B cell (primary cell): ENCODE results near the gene TMEM131. TPM values are rescaled to one million over a fixed set of nuclear protein-coding genes. Genes with fewer than 3 reads are reported as not detected.

ENCODE experiments used
- ATAC-seq: fragments of 200-7000 bp; cut with Tn5 transposase; one replicate; pipeline ENCODE4 v1.10.0; 2021; ENCODE audit warnings: low read depth, mild to moderate bottlenecking, moderate number of reproducible peaks, moderate library complexity
- CTCF ChIA-PET: fragments of 350-600 bp; sonication (Branson Sonifier 250); formaldehyde crosslinking; loops from one replicate; lab custom pipeline; 2021; ENCODE audit warnings: antibody characterized with exemption, inconsistent platforms; lab: Charles Lee
- POLR2A ChIA-PET: fragments of 350-600 bp; sonication (Branson Sonifier 250); formaldehyde crosslinking; loops from one replicate; lab custom pipeline; 2021; ENCODE audit warnings: antibody characterized with exemption; lab: Charles Lee
- DNase-seq: peaks from one replicate; pipeline ENCODE4 v3.0.0; 2013
- H2AFZ ChIP-seq: 2 replicates; pipeline ENCODE4 v1.6.1; 2012; ENCODE audit warnings: mild to moderate bottlenecking, low read depth, low read length; ENCODE audit not compliant: insufficient read depth, poor library complexity, severe bottlenecking
- H3K27ac ChIP-seq, 2 donors: 1 replicate in 1 of 2; 2 replicates in 1 of 2; pipeline ENCODE4 v1.5.1; 2012 to 2013; ENCODE audit warnings: low read length in 2 of 2, mild to moderate bottlenecking in 2 of 2, moderate library complexity in 1 of 2
- H3K27me3 ChIP-seq, 4 experiments: fragments of 200-600 bp in 1 of 4; sonication (generic) in 1 of 4; replicated peaks in 1 of 4; 1 replicate in 2 of 4; 2 replicates in 2 of 4; pipeline versions ENCODE4 v1.6.1 to v1.7.0; 2013 to 2016; ENCODE audit warnings: low read length in 3 of 4, mild to moderate bottlenecking in 2 of 4, mixed read lengths in 1 of 4, moderate library complexity in 1 of 4; ENCODE audit not compliant: insufficient read depth in 4 of 4, control insufficient read depth in 3 of 4; ENCODE audit errors: control extremely low read depth in 1 of 4
- H3K36me3 ChIP-seq, 2 experiments: replicated peaks in 1 of 2; 1 replicate in 1 of 2; 2 replicates in 1 of 2; pipeline versions ENCODE4 v1.6.1 to v1.7.1; 2013; ENCODE audit warnings: low read length in 1 of 2; ENCODE audit not compliant: insufficient read depth in 2 of 2, control insufficient read depth in 1 of 2; ENCODE audit errors: control extremely low read depth in 1 of 2, extremely low read depth in 1 of 2
- H3K4me1 ChIP-seq, 2 donors: fragments of 200-600 bp in 1 of 2; sonication (generic) in 1 of 2; 1 replicate in 1 of 2; 2 replicates in 1 of 2; pipeline versions ENCODE4 v1.5.1 to v1.6.1; 2013 to 2017; ENCODE audit warnings: low read length in 2 of 2; ENCODE audit not compliant: control insufficient read depth in 2 of 2, insufficient read depth in 2 of 2
- H3K4me2 ChIP-seq: replicated peaks from 2 replicates; pipeline ENCODE3; 2012; ENCODE audit warnings: mild to moderate bottlenecking, low read depth, low read length; ENCODE audit not compliant: poor library complexity, severe bottlenecking
- H3K4me3 ChIP-seq, 5 experiments: fragments of 200-600 bp in 1 of 5; sonication (generic) in 1 of 5; 1 replicate in 3 of 5; 2 replicates in 2 of 5; pipeline versions ENCODE4 v1.5.1 to v1.7.0; 2011 to 2016; ENCODE audit warnings: low read length in 4 of 5, mild to moderate bottlenecking in 4 of 5, low read depth in 2 of 5, control low read depth in 1 of 5, moderate library complexity in 1 of 5; ENCODE audit not compliant: insufficient read depth in 1 of 5; ENCODE audit errors: control extremely low read depth in 1 of 5, extremely low read depth in 1 of 5
- H3K79me2 ChIP-seq: fragments of 200-600 bp; sonication (generic); one replicate; pipeline ENCODE4 v1.6.0; 2016; ENCODE audit warnings: low read length; ENCODE audit not compliant: control insufficient read depth, insufficient read depth
- H3K9ac ChIP-seq: fragments of 200-600 bp; sonication (generic); 2 replicates; pipeline ENCODE4 v1.6.1; 2017; ENCODE audit warnings: mild to moderate bottlenecking, low read length, moderate library complexity
- H3K9me3 ChIP-seq, 3 donors: one replicate each; pipeline versions ENCODE4 v1.6.1 to v1.7.1; 2013; ENCODE audit warnings: low read length in 2 of 3; ENCODE audit not compliant: control insufficient read depth in 2 of 3, insufficient read depth in 1 of 3; ENCODE audit errors: control extremely low read depth in 1 of 3
- H4K20me1 ChIP-seq: 2 replicates; pipeline ENCODE4 v1.6.0; 2012; ENCODE audit warnings: mild to moderate bottlenecking, low read length; ENCODE audit not compliant: insufficient read depth, control insufficient read depth, poor library complexity, severe bottlenecking
- H3K27ac Mint-ChIP-seq: one replicate; pipeline ENCODE4 v1.8.0; 2021; ENCODE audit warnings: mixed read lengths
- H3K27me3 Mint-ChIP-seq: one replicate; pipeline ENCODE4 v1.8.0; 2021; ENCODE audit warnings: mixed read lengths
- H3K4me1 Mint-ChIP-seq: one replicate; pipeline ENCODE4 v1.8.0; 2021; ENCODE audit warnings: mixed read lengths
- H3K4me3 Mint-ChIP-seq: one replicate; pipeline ENCODE4 v1.8.0; 2021; ENCODE audit warnings: mixed read lengths
- H3K9me3 Mint-ChIP-seq: one replicate; pipeline ENCODE4 v1.8.0; 2022; ENCODE audit warnings: mixed read lengths; ENCODE audit not compliant: insufficient read depth
- CTCF ChIP-seq: fragments of 200-600 bp; IDR thresholded peaks from one replicate; pipeline ENCODE4 v1.8.0; 2022; ENCODE audit warnings: antibody characterized with exemption, mild to moderate bottlenecking
- EZH2 ChIP-seq: IDR thresholded peaks from 2 replicates; pipeline ENCODE4 v1.6.1; 2012; ENCODE audit warnings: borderline replicate concordance, low read depth, mild to moderate bottlenecking, moderate library complexity, low read length; ENCODE audit not compliant: insufficient read depth, poor library complexity, severe bottlenecking
- WGBS: methylation state at CpG from one replicate; pipeline ENCODE4 v1.1.5; 2013; ENCODE audit warnings: missing lambda C conversion rate; ENCODE audit not compliant: insufficient coverage; 5-methylcytosine and 5-hydroxymethylcytosine counted together
- intact Hi-C: fragments of 100-400 bp; cut with micrococcal nuclease; formaldehyde crosslinking; loops from one replicate; pipeline ENCODE4 v1.10.0; 2022
- polyA plus RNA-seq: library from polyadenylated mRNA; depleted of rRNA; stranded (reverse); fragments of >200 nt; gene quantifications from 2 replicates; pipeline ENCODE4 v1.2.3, GENCODE V29; 2012
- total RNA-seq, 2 donors: library from RNA; stranded (reverse); fragments of 120-200 nt in 1 of 2; gene quantifications; 1 replicate in 1 of 2; 2 replicates in 1 of 2; pipeline versions ENCODE4 v1.2.3 to v1.2.4, GENCODE V29; 2013 to 2022

The TMEM131 gene
- total and polyA plus RNA-seq, 2 donors (not counting 1 experiment from before 2014, with no cell fraction given) = 24.3 to 101 TPM

- Mint-ChIP-seq H3K4me3 (peak overlapping the region; percentile 49), H3K27me3 (no peaks in the 10 kb centered on the region), H3K4me1 (peaks cover 21% of the 10 kb centered on the region), H3K9me3 (peaks cover 6% of the 10 kb centered on the region), H3K27ac (peak overlapping the region; percentile 37)
- Histone ChIP-seq H3K9me3 (peaks cover 0 to 12% (median 5%) of the 10 kb centered on the region in 3 donors), H3K36me3 (no peaks in the 10 kb centered on the region), H3K27ac (no peak overlapping the region), H3K4me2 (peak overlapping the region; percentile 46), H2AFZ (no peak overlapping the region), H3K79me2 (no peaks in the 10 kb centered on the region), H3K4me3 (no peak overlapping the region), H3K27me3 (no peaks in the 10 kb centered on the region), H3K4me1 (peaks cover 16 to 21% of the 10 kb centered on the region in 2 donors), H4K20me1 (peaks cover 6% of the 10 kb centered on the region), H3K9ac (no peak overlapping the region)
- intact Hi-C loops = loop anchor here (1.0 kb wide), 1 partner anchor 12 kb away; no protein-coding TSS in a partner anchor
- CTCF ChIA-PET = interaction anchor here (0.9 to 1.4 kb wide), 2 partner anchors 11 to 44 kb away, joined by 3 read pairs; no protein-coding TSS in a partner anchor
- peak; percentile 43 for ATAC-seq
- TF ChIP-seq CTCF = no peak
- no peak for TF ChIP-seq EZH2
- POLR2A ChIA-PET = no interaction called here
- 67% methylated on average over 11 of the region's 12 CpGs for WGBS
- DNase-seq = peak; percentile 74
Measured at GRCh38 chr2:98039085-98039756, 43.5 kb upstream of the TMEM131 start.

- Histone ChIP-seq H3K9me3 (no peaks in the 10 kb centered on the region), H3K4me3 (no peak overlapping the region), H4K20me1 (peaks cover 6% of the 10 kb centered on the region), H3K27ac (no peak overlapping the region), H2AFZ (no peak overlapping the region), H3K4me2 (no peak overlapping the region), H3K9ac (no peak overlapping the region), H3K36me3 (no peaks in the 10 kb centered on the region), H3K27me3 (no peaks in the 10 kb centered on the region), H3K79me2 (no peaks in the 10 kb centered on the region), H3K4me1 (peaks cover 16 to 21% of the 10 kb centered on the region in 2 donors)
- ChIA-PET POLR2A (no interaction called here), CTCF (interaction anchor here (1.1 to 1.4 kb wide), 2 partner anchors 10 to 297 kb away, joined by 3 to 4 read pairs; no protein-coding TSS in a partner anchor)
- no peak overlapping the region for H3K4me3 Mint-ChIP-seq
- WGBS = 83% methylated on average over 2 of the region's 2 CpGs
- no peak for ATAC-seq
- no peaks in the 10 kb centered on the region for H3K27me3 Mint-ChIP-seq
- TF ChIP-seq EZH2 (no peak), CTCF (no peak)
- H3K9me3 Mint-ChIP-seq = no peaks in the 10 kb centered on the region
- intact Hi-C loops = no loop called here
- no peak overlapping the region for H3K27ac Mint-ChIP-seq
- no peak for DNase-seq
- peaks cover 21% of the 10 kb centered on the region for H3K4me1 Mint-ChIP-seq
Measured at GRCh38 chr2:98037666-98038336, 42.1 kb upstream of the TMEM131 start.
